Muscle of arm (tissue), 12 donors: Measurements from ENCODE around the gene FRMD3. TPM values are rescaled to one million over a fixed set of nuclear protein-coding genes. Genes with fewer than 3 reads are reported as not detected.

ENCODE experiments used
- DNase-seq: peaks from one replicate; pipeline ENCODE4 v3.0.0-alpha.2; 2013
- polyA plus RNA-seq, 12 donors: library from polyadenylated mRNA; unstranded; fragments of 120-200 nt; gene quantifications; one replicate each; pipeline ENCODE4 v1.2.1, GENCODE V29; 2013; ENCODE audit not compliant: insufficient read length in 12 of 12

Gene FRMD3
- polyA plus RNA-seq, 12 donors = 14.2 to 62.2 (median 28.5) TPM; not detected in 1

DNA sequence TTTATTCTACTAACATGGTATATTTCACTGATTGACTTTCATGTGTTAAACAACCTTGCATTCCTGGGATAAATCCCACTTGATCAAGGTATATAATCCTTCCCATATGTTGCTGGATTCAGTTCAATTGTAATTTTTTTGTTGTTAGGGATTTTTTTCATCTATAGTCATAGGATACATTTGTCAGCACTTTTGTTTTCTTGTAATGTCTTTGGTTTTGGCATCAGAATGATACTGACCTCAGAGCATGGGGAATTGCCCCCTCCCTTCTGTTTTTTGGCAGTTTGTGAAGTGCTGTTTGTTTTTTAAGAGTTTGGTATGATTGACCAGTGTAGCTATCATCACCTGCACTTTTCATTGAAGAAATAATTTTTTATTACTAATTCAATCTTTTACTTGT is 298.5 kb downstream of the FRMD3 start:
- DNase-seq = peak; percentile 67

DNA sequence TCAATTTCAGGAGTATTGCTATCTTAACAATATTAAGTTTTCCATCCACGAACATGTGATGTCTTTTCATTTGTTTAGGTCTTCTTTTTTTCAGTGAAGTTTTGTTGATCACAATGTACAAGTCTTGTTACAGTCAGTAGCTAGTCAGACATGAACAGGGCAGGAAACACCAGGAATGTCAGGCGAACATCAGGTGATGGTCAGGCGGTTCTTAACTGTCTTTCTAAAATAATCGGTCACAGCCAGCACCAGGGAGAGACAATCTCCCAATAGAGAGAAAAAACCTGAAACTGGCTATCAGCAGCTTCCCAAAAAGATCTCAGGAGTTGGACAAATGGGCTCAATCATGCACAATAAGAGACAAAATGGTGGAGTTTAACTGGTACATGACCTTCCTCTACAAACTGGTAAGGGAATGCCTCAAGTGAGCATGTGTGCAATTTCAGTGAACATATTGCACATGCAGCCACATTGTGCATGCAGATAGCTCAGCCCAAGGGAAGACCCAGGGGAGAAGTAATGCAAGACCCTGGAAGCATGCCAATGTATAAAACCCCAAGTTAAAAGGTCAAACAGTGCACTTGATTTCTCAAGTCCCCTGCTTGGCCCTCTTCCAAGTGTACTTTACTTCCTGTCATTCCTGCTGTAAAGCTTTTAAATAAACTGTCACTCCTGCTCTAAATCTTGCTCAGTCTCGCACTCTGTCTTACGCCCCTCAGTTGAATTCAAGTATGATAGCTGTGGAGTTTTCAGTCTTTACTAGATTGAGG is 299.1 kb downstream of the FRMD3 start:
- peak; percentile 28 for DNase-seq

GRCh38 chr9:83236029-83236696 is 302.0 kb downstream of the FRMD3 start:
- no peak for DNase-seq

DNA sequence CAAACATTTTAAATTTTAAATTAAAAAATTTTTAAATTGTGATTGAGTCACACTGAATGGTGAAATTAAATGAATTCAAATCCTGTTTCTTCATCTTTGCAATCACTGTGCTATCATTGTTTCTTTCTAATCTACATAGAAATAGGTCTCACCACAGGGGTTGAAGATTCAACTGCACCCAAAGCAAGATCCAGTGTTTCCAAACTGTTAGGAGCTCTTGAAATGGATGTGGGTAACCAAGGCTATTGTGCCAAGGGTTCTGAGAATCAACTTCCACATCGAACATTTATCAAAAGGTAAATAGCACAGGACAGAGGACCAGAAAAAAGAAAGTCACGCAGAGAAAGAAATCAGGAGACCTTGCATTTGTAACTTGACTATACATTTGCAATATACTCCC is 302.7 kb downstream of the FRMD3 start:
- no peak for DNase-seq

GRCh38 chr9:83234541-83234940 is 303.7 kb downstream of the FRMD3 start:
- DNase-seq = no peak

GRCh38 chr9:83233647-83234046 is 304.6 kb downstream of the FRMD3 start:
- DNase-seq = no peak

DNA sequence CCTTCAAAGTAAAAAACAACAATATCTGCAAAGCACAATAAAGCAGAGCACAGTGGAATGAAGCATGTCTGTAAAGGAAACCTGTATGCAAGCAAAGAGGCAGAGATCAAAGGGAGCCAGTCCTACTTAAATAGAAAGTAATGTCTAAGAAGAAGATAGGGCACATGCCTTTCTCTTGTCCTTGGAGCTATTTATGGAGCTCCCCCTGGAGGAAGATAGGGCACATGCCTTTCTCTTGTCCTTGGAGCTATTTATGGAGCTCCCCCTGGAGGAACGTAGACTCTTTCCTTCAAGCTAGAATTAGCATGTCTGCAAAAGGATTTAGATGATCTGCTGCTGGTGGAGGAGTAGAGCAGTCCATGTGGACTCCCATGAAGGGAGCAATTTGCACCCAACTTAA is 307.2 kb downstream of the FRMD3 start:
- DNase-seq = no peak

- no peak for DNase-seq
These were observed 317.5 kb downstream of the FRMD3 start for GRCh38 chr9:83220730-83221129.

DNA sequence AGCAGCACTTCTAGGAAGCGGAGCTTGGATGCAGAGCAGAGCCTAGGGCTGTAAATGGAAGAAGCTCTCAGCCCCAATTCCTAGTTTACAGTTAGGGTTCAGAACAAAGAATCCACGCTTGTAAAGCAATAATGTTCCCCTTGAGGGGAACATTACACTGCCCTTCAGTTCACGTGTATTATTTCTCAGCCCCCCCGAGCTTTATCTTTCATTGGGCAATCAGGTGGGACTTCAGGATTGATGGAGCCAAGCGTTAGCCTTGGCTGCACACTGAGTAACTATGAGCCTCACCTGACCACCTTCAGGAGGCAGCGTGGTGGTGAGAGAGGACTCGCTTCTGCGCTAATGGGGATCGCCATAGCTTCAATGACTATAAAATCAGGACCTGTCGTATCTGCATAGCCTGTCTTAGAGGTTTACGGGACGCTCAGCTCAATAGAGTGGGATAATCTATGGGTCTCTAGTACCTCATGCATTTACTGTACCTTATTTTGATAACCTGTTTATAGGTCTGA is 318.2 kb downstream of the FRMD3 start:
- no peak for DNase-seq

DNA sequence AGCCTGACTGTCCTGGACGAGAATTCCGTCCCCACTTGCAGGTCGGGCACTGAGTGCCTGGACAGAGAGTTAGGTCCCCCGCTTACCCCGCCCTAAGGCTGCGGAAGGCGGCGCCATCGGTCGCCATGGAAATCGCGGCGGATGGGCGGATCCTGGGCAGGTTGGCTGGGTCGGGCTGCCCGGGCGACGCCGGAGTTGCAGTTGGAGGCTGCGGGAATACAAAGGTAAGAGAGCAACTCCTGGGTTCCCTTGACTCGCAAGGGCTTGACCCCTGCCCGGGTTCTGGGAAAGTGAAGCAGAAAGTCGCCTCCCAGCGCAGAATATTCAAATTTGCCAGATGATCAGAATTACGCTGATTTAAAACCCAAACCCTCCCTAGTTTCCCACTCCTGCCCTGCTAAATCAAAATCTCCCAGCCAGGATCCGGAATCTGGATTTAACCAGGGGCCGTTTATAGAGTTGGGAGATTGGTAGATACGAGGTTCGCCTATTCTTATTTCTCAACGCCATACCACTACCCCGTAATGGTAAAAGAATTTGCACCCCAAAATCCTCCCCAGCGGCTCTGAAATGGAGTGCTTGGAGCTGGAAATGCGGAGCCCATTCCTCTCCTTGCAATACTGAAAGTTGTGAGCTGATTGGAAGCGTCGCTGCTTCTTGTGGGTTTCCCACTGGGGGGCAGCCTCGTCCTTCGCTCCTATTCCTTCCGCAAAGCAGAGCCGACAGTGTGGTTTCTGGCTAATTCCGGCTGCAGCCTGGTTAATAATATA is 318.9 kb downstream of the FRMD3 start:
- peak; percentile 80 for DNase-seq

DNA sequence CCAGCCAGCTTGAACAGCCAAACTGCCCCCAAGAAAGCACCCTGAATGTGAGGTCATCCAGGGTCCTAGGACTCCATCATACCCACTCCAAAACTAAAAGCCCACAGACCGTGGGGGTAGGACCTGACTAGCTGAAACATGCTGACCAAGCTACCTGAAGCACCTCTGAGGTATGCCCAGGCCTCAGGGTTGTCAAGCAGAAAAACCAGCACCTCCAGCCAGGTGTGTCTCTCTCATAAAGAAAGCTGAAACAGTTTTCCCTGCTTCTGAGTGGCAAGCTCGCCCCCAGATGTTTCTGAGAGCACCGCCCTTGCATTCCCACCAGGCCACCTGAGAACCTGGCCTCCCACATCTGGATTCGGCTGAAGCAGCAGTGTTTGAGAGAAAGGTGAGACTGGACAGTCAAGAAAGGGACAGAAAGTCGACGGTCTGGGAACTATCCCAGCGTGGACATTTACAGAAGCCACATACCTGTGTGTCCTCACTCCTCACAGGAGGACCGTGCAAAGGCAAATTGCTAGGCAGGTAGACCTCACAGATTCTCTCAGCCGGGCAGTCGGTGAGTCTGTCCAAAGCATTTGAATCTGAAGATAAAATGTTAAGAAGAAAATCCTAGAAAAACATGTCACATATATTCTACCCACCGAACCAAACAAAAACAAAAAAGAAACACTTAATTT is 319.6 kb downstream of the FRMD3 start:
- no peak for DNase-seq

- DNase-seq = peak; percentile 24
These were observed 328.9 kb downstream of the FRMD3 start for GRCh38 chr9:83209188-83209731.

- no peak for DNase-seq
These were observed 329.9 kb downstream of the FRMD3 start for GRCh38 chr9:83208065-83208850.

DNA sequence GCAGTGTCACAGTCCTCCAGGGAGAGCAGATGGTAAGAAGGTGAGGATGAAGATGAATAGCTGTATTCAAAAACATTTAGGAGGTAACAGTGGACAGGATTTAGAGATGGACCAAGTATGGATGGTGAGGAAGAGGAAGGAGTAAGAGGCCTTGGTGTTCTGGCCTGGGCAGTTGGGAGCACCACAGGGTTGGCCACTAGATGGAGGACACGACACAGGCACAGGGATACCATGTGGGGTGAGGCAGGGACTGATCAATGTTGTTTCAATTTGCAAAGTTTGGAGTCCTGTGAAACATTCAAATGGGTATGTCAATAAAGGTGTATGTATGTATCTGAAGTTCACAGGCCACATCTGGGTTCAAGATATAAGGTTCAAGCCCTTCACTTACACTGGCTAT is 334.2 kb downstream of the FRMD3 start:
- no peak for DNase-seq

GRCh38 chr9:83200531-83200930 is 337.7 kb downstream of the FRMD3 start:
- no peak for DNase-seq

DNA sequence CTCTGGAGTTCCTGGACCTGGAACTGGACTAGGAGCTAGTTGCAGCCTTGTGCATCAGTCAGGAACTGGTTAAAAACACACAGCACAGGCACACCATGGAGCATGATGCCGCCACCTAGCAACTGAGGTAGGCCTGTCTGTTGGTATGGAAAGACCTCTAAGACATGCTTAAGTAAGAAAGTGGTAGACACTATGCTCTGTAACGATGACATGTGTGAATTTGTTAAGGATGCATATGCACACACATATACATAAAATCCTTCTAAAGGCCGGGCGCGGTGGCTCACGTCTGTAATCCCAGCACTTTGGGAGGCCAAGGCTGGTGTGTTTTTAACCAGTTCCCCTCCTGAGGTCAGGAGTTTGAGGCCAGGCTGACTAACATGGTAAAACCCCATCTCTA is 338.4 kb downstream of the FRMD3 start:
- DNase-seq = no peak

DNA sequence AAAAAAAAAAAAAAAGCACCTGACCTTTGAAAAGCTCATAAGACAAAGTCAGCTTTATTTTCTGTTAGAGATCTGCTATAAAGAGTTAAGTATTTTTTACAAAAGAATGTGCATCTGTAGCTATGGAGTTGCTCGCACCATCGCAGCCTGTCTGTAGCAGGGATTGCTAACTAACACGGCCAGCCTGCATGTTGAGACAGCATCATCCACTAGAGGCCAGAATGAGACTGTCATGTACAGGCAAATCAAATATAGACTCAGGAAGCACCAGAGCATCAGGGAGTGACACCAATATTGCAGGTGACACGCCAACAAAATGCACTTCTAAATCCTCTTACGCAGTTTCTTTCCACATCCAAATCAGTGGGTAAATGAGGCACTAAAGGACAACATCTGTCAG is 339.0 kb downstream of the FRMD3 start:
- peak; percentile 61 for DNase-seq

GRCh38 chr9:83198371-83198770 is 339.8 kb downstream of the FRMD3 start:
- no peak for DNase-seq

DNA sequence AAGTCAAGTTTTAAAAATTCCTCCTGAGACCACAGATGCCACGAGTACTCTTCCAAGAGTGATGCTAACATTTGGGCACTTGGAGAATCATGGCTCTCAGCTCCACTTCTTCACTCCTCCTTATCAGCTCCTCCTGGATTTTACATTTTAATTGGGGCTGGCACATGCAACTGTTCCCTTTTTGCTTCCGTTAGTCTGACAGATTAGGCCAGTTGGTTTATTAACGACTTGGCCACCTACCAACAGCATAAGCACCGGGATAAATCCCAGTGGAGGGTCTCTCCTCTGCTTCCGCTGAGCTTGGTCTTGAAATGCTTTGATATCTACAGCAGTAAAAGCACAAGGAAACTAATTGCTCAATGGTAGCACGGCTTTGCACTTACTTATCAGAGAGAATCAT is 340.6 kb downstream of the FRMD3 start:
- no peak for DNase-seq

DNA sequence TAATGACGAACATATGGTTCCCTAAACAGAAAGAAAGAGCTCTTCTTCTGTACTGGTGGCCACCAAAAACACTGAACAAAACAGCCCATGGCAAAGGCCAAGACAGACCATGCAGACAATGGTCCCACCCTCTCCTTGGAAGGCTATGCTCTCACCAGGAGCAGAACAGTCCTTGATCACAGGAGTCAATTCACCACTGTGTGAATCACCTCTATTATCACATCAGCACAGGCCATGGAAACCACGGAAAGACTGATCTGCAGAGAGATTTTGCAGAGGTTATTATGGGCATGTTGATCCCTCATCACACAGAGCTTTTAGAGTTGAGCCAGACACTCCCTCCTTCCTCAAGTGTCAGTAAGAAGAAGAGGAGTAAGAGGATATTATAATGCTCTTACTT is 341.3 kb downstream of the FRMD3 start:
- no peak for DNase-seq
